HG03442 (cell line): ENCODE results near the gene PLAC1.
A peak's percentile ranks its signal among the peaks of the same experiment; 100 is the strongest.

ENCODE experiments used
- ATAC-seq: cut with Tn5 transposase; IDR thresholded peaks from one replicate; pipeline ENCODE4 v1.9.1; 2021; ENCODE audit warnings: mild to moderate bottlenecking, moderate library complexity; ENCODE audit not compliant: unreplicated experiment

PLAC1 gene

DNA sequence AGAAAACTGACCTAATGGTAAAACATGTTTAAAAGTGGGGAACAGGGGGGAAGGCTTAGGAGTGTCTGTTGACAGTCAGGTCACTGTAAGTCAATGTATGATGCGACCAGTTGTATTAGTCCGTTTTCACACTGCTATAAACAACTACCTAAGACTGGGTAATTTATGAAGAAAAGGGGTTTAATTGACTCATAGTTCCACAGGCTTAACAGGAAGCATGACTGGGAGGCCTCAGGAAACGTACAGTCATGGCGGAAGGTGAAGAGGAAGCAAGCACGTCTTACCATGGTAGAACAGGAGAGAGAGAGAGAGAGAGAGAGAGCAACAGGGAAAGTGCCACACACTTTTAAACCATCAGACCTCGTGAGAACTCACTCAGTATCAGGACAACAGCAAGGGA lies 13.0 kb upstream of the PLAC1 start:
- ATAC-seq: no peak

- ATAC-seq: no peak
Observed at GRCh38 chrX:134670134-134670924, 12.1 kb upstream of the PLAC1 start.

- no peak for ATAC-seq
Observed at GRCh38 chrX:134669378-134670098, 11.3 kb upstream of the PLAC1 start.

DNA sequence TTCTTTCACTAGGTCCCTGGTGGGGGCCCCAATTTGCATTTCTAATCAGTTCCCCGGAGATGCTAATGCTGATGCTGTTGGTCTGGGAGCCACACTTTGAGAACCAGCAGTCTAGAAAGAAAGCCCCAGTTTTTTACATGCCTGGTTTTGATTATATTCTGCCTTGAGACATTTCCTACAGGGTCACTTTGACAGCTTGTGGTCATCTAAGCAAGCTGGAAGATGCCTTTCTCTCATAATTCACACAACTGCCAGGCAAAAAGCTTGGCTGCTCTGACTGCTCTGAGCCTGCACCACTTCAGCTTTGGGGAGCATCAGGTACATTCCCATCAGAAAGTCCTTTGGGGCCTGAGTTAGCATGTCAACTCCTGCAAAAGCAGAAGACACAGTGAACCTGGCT lies 5.9 kb upstream of the PLAC1 start:
- ATAC-seq: no peak

- ATAC-seq: no peak
Observed at GRCh38 chrX:134661295-134661694, 3.0 kb upstream of the PLAC1 start.

GRCh38 chrX:134660627-134661026 lies 2.4 kb upstream of the PLAC1 start:
- no peak for ATAC-seq

- ATAC-seq: no peak
Observed at GRCh38 chrX:134659761-134660160, 1.5 kb upstream of the PLAC1 start.

DNA sequence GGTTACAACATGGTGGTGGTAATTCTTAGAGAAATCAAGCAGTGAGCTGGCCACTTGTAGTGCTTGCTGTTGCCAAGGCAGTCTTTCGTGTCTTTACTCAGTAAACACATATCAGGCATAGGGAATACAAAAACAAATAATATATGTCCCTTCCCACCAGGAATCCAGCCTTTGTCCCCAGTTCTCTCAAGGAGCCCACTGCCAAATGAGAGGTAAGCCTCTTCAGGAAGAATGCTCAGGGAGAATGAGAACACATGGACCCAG lies 421 bp upstream of the PLAC1 start:
- no peak for ATAC-seq

DNA sequence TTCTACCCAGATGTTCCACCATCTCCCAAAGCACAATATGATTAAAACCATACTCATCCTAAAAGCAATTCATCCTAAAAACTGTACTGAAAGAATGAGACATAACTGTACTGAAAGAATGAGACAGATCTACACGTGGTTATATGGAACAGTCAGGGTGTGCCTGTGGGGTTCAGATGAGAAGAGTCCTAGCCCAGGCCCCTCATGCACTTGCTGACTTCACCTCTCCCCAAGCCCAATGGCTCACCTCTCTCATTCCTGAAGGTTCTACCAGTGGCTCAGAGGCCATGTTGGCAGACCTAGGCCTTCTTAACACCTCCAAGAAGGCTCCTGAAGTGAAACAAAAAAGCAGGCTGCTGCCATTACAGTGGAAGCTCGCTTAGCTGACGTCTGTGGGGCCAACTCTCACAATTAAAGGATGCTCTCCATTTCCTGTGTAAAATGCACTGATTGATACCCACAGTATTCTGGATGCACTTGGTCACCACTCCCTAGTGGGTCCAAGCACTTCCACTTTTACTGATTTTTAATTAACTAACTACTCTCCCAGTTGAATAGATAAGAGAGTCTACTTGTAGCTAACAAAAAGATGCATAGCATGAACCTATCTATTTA lies 3.8 kb downstream of the PLAC1 start:
- no peak for ATAC-seq

- ATAC-seq: no peak
Observed at GRCh38 chrX:134653835-134654234, 4.4 kb downstream of the PLAC1 start.

DNA sequence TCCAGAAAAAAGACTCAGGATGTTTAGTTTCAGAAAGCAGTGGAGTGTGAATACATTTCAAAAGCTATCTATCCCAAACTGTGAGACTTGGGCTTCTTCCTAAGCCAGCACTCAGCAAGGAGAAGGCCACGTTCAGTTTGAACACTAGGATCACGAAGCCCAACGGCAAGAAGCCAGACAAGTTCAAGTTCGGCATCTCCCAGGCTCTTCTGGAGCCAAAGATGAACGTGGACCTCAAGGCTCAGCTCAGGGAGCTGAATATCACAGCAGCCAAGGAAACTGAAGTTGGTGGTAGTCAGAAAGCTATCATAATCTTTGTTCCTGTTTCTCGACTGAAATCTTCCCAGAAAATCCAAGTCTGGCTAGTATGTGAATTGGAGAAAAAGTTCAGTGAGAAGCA lies 7.6 kb downstream of the PLAC1 start:
- ATAC-seq: no peak

- ATAC-seq: no peak
Observed at GRCh38 chrX:134649770-134650169, 8.5 kb downstream of the PLAC1 start.

DNA sequence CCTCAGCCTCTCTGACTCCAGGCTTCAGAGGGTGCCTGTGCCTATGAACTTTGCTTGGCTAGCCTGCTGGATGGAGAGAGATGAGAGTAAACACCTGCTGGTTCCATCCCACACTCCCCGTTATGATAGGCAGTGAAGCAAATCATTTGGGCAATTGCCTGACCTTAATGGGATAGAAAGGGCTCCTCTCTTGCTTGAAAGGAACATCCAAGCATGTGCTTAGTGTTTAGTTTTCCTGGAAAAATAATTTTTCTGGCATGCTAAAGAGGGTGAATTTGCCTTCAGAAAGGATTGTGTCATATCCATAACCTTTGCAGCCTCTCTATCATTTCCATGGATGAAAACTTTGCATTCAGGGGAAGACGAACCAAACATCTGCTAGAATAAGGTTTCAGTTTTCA lies 10.8 kb downstream of the PLAC1 start:
- ATAC-seq: no peak

DNA sequence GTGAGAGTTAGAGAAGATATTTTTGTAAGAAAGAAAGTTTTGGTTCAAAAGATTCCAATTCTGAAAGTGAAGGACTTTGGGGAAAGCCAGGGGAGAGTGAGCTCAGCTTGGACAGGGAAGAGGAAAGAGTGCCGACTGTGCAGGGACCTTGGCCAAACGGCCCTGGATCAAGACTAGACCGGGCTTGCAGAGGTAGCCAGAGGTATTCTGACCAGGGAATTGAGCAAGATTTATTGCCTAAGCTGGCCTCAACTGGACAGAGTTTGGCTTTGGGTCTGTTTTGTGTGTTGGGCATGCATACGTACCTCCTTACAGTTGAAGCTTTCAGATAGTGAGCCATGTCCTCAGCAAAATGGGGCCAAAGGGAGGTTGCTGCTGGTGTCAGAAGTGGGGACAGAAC lies 11.6 kb downstream of the PLAC1 start:
- no peak for ATAC-seq

GRCh38 chrX:134645936-134646543 lies 12.2 kb downstream of the PLAC1 start:
- no peak for ATAC-seq

GRCh38 chrX:134642386-134642785 lies 15.9 kb downstream of the PLAC1 start:
- ATAC-seq: no peak

DNA sequence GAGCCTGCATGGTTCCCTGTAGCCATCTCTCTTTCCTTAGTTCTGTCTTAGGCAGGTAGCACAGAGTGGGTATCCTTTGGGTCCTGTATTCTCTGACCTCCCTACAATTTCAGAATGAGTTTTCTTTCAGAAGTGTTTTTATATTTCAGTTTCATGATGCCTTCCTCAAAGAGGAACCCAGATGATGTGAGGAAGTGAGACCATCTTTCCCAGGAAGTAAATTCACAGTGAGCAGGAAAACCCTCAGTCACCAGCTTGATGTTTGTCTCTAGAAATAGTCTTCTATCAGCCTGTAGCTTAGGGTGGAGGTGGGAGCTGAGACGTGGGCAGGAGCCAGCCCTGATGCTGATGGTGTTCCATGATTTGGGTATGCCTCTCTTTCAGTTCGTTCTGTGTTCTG lies 16.9 kb downstream of the PLAC1 start:
- no peak for ATAC-seq

DNA sequence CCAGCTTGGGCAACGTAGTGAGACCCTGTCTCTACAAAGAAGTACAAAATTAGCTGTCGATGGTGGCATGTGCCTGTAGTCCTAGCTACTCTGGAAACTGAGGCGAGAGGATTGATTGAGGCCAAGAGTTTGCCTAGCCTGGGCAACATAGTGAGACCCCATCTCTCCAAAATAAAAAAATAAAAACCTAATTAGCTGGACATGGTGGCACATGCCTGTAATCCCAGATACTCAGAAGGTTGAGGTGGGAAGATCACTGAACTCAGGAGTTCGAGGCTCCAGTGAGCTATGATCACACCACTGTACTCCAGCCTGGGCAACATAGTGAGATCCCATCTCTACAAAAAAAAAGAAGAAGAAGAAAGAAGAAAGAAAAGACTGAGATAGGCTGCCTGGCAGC lies 17.4 kb downstream of the PLAC1 start:
- no peak for ATAC-seq

DNA sequence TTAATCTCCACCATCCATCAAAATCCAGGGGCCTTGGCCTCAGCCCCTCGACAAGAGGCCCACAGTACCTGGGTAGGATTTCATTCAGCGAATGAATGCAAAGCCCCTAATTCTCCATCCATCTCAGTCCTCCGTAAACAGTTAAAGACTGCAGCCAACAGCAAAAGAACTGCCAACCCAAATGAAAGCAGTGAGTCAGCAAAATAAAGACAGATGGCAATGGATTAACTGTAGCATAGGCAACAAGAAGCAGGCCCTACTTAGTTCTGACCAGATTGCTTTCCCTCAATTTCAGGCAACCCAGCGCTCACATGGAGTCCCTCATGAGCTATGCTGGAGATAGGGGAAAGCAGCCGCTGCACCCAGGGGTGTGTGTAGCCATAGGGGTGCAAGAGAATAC lies 21.4 kb downstream of the PLAC1 start:
- ATAC-seq: no peak

- ATAC-seq: peak; percentile 92
Observed at GRCh38 chrX:134634691-134635090, 23.6 kb downstream of the PLAC1 start.

DNA sequence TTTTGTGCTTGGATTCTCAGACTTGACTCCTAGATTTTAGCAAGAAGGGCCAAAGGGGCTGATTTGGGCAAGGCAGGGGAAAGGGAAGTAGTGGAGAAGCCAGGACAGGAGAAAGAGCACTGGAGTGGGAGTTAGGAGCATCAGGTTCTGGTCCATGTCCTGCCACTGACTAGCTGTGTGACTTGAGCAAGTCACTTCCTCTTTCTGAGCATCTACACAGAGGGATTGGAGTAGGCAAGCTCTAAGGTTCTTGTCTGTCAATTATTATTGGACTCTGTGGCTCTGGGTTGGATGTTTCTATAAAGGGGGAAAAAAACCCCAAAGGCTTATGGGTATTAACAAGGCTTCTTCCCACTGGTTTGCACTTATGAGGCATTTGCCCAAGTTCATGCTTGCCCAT lies 24.4 kb downstream of the PLAC1 start:
- ATAC-seq: no peak

DNA sequence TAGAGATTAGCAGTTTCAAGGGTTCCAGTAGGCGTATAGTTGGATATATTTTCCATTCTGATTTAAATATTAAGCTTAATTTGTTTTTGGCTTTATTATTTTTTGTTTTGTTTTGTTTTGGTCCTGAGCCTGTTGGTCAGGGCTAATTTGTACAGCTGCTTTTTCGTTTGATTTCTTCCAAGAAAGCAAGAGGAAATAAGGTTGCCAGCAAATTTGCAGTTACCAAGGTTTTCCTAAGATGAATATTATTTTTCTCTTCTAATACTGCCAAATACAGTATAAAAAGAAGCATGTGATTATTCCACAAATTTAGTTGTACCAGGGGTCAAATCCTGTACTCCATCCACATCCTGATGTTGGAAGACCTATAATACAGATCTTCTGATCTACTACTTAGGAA lies 24.9 kb downstream of the PLAC1 start:
- no peak for ATAC-seq
